ENCODE data around the gene HDAC4.
A peak's percentile ranks its signal among the peaks of the same experiment; 100 is the strongest.

Gene HDAC4

DNA sequence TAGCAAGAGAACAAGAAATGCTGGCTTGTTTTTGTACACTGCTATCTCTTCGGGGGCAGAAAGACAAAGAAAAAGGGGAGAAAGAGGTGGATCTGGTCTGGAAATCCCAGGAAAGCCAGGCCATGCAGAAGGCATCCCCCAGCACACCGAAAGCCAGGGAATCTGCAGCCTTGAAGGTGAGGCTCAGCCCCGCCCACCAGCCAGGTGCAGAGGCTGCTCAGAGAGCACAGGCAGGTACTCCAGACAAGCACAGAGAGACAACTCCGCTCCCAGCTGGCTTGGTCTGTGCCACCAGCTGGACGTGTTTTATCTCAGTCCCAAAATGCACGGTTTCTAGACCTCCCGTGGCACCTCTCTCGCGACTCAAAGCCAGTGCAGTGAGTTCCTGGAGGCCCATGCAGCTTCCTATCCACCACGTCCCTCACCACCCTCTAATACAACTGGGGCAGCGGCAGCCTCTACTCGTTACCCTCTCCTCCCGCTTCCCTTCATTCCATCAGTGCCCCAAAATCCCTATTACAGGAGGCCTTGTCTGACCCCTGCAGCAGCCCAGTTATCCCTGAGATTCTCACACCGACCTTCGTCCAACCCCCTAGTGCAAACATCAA, 62.8 kb downstream of the HDAC4 start:
- H3K4me3 ChIP-seq (ENCODE audit: low read depth, low read length): no peak overlapping the region
- no peak for DNase-seq (ENCODE audit: low read depth)

DNA sequence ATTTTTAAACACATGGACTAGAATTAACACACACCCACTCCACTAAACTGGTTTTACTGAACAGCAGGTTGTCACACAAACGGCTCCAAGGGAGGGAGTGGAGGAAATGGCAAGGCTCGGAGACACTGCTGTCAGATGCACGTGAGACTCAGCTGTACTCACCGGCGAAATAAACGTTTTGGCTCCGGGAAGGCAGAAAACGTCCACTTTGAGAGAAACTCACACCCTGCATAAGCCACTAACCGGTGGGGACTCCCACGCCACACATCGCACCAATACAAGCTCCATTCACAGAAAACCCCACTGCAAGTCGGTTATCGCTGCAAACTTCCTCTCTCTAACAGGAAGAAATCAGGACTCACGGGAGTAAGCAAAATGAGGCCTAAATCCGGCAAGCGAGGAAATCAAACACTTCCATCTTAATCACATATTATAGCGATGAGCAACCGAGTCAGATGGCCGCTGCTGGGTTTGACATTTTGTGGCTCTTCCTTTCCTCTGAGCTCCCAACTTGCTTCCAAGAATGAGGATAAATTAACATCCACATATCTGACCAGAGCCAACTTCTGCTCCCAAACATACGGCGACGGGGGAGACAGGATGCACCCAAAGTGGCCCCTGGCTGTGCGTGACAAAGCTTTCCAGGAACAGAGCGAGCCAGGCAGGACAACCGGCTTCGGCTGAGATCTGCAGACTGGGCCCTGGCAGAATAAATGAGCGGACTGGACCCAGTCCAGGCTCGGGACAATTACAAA, 63.5 kb downstream of the HDAC4 start:
- H3K4me3 ChIP-seq (ENCODE audit: low read depth, low read length): no peak overlapping the region

DNA sequence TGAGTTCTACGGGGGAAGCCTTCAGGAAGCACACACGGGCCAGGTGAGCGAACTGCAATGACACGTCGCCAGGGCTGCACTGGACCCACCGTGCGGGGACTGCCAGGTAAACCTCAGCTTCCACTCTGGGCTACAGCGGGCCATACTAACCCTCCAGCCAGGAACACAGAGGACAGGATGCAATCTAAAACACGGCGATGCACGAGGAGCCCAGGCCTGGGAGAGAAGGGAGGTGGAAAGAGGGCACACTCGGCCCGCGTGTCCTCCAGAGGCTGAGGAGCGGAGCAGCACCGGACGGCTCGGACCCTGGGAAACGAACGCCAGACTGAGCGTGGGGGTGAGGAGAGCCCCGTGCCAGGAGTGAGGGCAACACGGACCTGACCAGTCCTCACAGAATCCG, 69.3 kb downstream of the HDAC4 start:
- H3K4me3 ChIP-seq (ENCODE audit: low read depth, low read length): no peak overlapping the region
- no peak for DNase-seq (ENCODE audit: low read depth)

More for the DNA sequence above, 63.5 kb downstream of the HDAC4 start:
- no peak for DNase-seq (ENCODE audit: low read depth)

DNA sequence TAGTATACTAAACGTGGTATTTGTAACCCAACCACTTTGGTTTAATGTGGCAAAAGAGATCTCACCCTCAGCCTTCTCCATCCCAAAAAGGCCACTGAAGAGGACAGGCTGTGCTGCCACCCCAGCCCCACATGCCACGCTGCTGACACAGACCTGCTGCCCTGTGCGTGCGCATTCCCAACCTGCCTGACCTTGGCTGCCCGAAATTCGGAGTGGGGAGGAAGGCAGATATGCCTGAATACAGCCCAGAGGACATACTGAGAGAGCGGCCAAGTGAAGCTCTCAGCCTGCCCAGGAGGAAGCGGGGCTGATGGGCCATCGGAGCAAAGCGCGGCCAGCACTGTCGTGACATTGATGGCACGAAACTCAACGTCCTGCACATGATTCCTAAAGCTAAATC, 70.0 kb downstream of the HDAC4 start:
- H3K4me3 ChIP-seq (ENCODE audit: low read depth, low read length): no peak overlapping the region
- DNase-seq (ENCODE audit: low read depth): no peak

DNA sequence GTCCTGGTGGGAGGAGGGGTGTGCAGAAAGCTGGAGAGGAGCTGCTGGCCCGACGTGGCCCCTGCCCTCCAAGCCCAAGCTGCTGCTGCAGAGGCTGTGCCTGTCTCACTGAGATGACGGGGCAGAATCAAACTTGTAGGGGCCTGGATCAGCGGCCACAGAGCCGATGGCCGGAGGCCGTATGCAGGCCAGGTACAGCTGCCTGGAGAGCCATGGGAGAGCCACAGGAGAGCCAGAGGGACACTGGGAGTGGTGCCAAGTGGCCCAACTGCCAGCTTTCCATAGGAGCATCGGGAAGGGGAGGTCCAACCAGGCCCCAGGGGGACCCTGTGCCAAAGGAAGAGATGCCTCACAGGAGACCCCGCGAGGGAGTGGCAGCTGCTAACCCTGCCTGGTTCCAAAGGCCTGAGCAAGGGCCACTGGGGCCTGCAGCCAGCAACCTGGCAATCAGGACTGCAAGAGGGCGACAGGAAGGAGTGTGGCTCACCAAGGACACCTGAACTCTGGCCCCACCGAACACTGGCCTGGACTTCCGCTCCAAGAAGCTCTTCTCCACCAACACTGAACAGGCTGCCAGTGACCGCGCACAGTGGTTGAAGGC, 70.7 kb downstream of the HDAC4 start:
- no peak overlapping the region for H3K4me3 ChIP-seq (ENCODE audit: low read depth, low read length)
- DNase-seq (ENCODE audit: low read depth): no peak

DNA sequence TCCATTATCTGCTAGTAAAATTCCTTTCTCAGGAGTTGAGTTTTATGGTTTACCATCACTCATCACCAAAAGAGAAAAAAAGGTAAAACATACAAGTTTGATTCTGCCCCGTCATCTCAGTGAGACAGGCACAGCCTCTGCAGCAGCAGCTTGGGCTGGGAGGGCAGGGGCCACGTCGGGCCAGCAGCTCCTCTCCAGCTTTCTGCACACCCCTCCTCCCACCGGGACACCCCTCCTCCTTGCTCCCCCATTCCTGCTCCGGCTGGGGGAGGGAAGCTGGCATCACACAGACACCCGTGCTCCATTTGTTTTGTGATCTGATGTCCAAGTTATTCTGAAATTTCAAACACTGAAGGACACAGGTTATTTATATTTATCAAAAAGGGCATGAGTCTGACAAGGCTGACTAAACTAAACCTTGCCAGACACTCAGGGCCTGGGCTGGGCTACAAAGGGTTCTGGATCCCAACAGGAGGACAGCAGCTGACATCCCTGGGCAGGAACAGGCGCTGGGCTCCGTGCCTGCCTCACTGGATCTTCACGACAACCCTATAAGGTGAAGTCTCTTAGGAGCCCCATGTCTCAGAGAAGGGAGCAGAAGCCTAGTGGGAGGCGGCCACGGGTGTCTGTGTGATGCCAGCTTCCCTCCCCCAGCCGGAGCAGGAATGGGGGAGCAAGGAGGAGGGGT, 71.4 kb downstream of the HDAC4 start:
- H3K4me3 ChIP-seq (ENCODE audit: low read depth, low read length): no peak overlapping the region
- DNase-seq (ENCODE audit: low read depth): no peak

DNA sequence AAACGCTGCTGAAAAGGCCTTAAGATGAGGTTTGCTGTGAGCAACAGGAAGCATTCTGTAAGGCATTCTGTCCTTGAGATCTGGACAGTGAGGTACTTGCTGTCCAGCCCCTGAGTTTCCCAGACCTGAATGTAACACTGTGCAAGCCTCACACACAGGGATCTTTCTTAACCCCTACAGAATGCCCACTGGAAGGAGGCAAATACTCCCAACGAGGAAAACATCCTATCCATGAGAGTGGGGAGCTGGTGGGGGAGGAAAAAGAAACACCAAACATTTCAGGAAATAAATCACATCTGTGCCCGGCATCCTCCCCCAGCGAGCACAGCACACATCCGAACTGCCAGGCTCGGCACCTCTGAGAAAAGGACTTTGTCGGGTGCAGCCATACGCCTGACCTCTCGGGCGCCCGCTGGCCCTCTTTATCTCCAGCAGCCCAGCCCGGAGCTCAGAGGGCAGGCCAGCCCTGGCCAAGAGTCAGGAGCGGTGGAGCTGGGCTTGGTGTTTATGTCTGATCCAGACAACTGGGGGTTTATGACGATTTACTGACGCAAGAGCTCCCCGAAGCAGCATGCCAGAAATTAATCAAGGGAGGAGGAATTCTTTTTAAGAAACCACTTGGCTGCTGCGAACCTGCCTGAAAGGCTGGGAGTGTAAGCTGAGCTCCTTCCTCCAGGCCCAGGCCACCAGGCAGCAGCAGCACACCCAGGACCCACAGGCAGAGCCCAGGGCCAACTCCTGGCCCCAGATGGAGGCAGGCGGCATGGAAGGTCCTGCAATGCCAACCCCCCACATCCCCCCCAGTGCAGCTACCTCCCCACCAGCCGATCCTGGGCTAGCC, 72.2 kb downstream of the HDAC4 start:
- no peak overlapping the region for H3K4me3 ChIP-seq (ENCODE audit: low read depth, low read length)
- peak; percentile 80 for DNase-seq (ENCODE audit: low read depth)

DNA sequence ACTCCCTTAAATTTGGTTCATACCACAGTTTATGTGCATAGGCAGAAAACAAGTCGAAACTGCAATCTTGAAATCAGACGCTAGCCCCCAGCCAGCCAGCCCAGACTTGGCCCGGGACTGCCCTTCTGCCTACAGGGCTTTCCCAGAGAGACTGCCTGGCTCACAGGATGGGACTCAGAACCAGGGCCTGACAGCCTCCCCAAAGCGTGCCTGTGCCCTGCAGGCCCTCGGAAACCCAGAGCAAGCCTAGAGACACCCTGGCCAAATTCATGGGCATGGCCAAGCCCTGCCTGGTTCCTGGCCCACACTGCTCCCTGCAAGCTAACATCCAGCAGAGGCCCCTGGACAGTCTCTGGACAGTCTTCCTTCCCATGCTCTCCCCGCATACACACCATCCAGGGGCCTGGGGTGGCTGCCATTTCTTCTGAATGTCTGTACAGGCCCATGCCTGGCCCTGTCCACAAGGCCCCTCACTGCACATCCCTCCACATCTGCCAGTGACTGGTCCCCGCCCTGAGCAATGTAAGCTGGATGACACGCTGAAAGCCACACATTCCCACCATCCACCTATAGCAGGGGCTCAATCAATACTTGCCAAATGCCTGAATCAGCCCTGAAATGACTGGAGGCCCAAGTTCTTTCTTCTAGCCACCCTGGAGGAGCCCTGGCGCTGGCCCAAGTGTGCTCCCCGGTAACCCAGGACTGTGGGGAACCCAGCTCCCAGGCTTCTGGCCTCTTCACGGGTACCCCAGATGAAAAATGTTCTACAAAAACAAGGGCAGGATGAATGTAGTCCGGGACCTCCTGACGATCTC, 73.1 kb downstream of the HDAC4 start:
- no peak for DNase-seq (ENCODE audit: low read depth)
- H3K4me3 ChIP-seq (ENCODE audit: low read depth, low read length): no peak overlapping the region

DNA sequence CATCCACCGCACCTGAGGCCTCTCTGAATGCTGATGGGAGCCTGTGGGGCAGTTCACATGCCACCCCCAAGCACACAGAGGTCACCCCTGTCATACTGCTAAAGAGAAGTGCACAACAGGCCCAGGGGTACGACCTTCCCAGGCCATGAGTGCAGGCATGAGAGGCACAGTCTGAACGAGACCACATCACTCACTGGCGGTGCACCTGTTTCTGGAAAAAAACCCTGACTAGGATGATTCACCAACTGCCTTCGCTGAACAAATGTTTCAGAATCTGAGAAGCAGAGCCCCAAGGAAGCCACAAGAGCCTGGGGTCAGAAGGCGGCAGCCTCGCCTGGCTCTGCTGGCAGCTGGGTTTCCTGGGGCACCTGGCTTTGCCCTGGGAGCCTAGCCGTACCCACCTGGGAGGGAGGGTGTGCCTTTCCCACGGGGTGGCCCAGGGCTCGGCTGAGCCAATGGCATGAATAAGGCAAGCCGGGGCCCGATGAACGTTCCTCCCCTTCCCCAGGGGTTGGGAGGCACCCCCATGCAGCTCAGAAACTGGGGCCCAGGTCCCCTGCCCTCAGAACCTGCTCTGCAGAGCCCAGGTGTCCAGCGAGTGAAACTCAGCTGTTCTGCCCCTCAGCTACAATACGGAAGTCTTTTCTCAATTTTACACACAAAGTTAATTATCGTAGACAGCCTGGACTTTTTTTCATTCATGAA, 73.8 kb downstream of the HDAC4 start:
- DNase-seq (ENCODE audit: low read depth): no peak

DNA sequence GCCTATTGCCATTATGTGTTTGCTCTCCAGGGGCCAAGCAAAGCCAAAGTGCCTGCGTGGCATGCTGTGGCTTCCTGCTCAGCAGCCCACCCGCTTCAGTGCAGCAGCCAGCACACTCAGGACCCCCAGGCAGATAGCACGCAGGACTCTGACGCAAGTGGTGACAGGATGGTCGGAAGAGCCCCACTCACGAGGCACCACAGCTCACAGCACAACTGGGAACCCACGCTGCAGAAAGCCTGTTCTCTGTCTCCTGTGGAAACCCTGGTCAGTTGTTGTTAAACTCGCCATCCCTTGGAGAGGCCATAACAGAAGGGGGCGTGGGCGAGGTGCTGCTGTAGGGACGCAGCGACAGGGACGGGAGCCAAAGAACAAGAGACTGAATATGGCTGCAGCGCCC, 76.4 kb downstream of the HDAC4 start:
- H3K4me3 ChIP-seq (ENCODE audit: low read depth, low read length): no peak overlapping the region
- no peak for DNase-seq (ENCODE audit: low read depth)

More for the DNA sequence above, 73.8 kb downstream of the HDAC4 start:
- no peak overlapping the region for H3K4me3 ChIP-seq (ENCODE audit: low read depth, low read length)

DNA sequence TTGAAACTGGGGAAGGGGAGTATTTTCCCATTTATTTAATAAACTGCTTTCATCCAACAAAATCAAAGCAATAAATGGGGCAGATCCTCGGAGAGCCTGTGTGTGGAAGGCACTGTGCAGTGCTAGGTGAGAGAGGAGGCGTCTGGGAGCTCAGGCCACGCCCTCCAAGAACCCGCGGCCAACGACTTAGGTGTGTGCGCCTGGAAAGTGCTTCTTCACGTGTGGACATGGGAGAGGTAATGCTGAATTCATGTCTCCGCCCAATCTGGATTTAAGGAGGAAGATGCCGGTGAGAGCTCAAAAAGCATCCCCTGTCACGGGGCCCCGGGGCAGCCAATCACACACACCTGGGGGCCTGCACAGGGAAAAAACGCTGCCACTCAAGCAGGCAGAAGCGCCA, 77.4 kb downstream of the HDAC4 start:
- no peak for DNase-seq (ENCODE audit: low read depth)
- H3K4me3 ChIP-seq (ENCODE audit: low read depth, low read length): no peak overlapping the region

DNA sequence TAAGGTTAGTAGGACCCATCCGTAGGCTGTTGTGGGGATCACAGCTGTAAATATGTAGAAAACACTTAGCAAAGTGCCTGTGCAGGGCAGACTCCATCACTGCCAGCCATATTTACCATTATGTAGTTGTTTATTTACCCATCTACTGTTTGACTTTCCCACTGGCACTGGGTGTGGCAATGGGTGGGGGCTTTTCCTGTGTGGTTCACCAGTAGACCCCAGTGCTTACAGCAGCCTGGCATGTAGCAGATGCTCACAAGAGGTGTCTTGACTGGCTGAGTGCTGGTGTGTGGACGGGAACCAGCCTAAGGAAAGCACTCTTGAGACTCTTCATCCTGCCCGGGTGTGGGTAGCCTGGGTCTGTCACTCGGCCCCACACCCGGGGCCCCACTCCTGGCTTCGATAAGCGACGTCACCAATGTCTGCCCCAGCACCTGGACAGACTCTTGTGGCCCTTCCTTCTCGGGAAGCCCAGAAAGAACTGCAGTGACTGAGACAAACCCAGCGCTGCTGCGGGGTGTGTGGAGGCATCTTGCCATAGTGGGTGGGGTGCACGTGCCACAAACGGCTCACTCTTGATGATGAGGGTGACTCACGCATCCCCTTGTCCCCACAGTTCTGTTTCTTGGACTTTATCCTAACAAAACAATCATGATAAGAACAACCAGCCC, 78.3 kb downstream of the HDAC4 start:
- H3K4me3 ChIP-seq (ENCODE audit: low read depth, low read length): no peak overlapping the region
- no peak for DNase-seq (ENCODE audit: low read depth)

DNA sequence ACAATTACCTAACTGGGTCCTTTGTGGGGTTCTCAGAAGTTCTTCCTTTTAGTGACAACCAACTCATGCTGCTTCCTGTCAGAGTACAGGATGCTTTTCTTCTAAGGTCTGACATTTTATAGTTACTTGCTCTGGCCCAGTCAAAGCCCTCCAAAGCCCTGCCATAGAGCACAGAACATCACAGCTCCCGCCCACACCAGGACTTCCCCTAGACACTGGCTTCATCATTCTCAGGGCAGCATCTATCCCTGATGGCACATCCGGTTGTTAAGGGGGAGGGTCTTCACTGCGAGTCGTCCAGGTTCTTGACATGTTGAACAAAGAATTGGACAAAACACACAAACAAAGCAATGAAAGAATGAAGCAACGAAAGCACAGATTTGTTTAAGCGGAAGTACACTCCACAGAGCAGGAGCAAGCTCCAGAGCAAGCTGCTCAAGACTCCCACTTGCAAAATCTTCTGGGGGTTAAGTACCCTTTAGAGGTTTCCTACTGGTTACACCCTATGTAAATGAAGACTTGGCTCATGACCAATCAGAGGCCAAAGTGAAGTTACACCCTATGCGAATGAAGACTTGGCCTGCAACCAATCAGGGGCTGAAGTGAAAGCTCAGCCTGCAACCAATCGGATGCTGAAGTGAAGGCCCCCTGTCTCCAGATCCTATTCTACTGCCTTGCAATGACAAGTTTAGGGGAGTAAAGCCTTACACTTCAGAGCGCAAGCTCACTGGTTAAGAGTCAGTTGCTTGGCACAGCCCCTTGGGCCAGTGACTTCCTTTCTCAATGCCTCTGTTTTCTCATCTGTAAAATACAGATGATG, 79.0 kb downstream of the HDAC4 start:
- DNase-seq (ENCODE audit: low read depth): no peak
- H3K4me3 ChIP-seq (ENCODE audit: low read depth, low read length): no peak overlapping the region

DNA sequence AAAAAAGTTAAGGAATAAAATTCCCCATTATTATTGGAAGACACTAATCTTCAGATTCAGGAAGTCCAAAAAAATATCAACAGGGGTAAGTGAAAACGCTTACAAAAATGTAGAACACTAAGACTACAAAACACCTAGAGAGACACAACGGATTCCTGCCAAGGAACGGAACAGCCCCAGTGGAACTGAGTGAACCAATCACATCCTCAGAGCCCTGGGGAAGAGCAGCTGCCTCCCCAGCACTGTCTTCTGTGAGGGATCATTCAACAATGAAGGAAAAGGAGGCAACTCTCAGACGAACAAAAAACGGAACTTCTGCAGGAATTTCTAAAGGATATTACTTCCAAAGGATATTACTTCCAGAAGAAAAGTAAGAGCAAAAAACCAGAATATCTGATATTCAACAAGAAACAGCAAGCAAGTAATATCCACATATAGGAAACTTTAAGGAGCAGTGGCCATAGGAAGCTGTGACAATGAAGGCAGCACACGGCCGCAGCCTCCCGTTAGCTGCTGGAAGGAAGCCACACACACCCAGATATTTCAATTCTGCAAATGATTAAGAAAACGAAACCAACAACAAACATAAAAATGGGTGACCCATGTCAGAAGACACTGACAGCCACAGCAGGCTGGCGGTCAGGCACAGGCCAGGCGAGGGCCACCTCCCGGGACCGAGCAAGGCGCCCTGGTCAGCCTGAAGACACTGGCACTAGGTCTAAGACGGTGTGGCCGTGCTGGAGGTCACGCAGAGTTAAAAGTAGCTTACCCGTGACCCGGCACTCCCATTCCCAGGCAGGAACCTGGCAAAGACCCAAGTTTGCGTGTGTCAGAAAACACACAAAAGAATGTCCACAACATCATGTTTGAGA, 81.8 kb downstream of the HDAC4 start:
- DNase-seq (ENCODE audit: low read depth): no peak
- peak overlapping the region; percentile 17 for H3K4me3 ChIP-seq (ENCODE audit: low read depth, low read length)

DNA sequence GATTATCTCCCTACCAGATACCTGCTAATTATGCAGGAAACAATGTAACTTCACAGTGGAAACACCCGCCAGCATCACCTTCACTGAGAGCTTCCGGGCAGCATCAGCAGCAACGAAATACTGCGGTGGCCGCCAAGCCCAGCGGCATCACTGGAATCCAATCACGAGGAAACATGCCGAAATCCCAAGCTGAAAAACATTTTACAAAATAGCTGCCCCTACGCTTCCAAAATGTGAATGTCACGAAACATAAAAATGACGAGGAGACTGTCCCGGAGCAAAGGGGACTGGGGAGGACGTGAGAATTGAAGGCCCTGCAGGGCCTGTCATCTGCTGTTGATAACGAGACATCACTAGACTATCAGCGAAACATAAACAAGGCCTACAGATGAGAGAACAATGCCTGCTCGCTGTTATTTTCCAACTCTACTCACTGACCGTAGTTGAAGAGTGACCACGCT, 82.6 kb downstream of the HDAC4 start:
- no peak for DNase-seq (ENCODE audit: low read depth)
- H3K4me3 ChIP-seq (ENCODE audit: low read depth, low read length): no peak overlapping the region

Measured in skeletal muscle cell (primary cell).